Heart left ventricle (tissue), 16 donors: ENCODE results near the gene MSS51. TPM values are rescaled to one million over a fixed set of nuclear protein-coding genes. Genes with fewer than 3 reads are reported as not detected.

Experiments
- ATAC-seq, 4 donors: fragments of 200-7000 bp; cut with Tn5 transposase; one replicate each; pipeline ENCODE4 v1.9.1; 2020 to 2022; ENCODE audit warnings: moderate library complexity in 4 of 4, mild to moderate bottlenecking in 3 of 4, moderate number of reproducible peaks in 1 of 4
- DNase-seq, 5 donors: peaks; one replicate each; pipeline ENCODE4 v3.0.0-alpha.2; 2020
- H3K27ac ChIP-seq, 12 donors: fragments of 200-600 bp; sonication (generic) in 4 of 12; one replicate each; pipeline versions ENCODE4 v1.5.0 to v1.8.0; 2016 to 2022; ENCODE audit warnings: mild to moderate bottlenecking in 2 of 12
- H3K27me3 ChIP-seq, 9 donors: fragments of 200-600 bp; sonication (generic) in 2 of 9; one replicate each; pipeline versions ENCODE4 v1.5.1 to v1.8.0; 2016 to 2022; ENCODE audit warnings: mild to moderate bottlenecking in 3 of 9
- H3K36me3 ChIP-seq, 9 donors: fragments of 200-600 bp; sonication (generic) in 2 of 9; one replicate each; pipeline versions ENCODE4 v1.5.0 to v1.8.0; 2018 to 2022; ENCODE audit warnings: mild to moderate bottlenecking in 2 of 9
- H3K4me1 ChIP-seq, 12 donors: fragments of 200-600 bp; sonication (generic) in 4 of 12; one replicate each; pipeline versions ENCODE4 v1.5.0 to v1.8.0; 2016 to 2022; ENCODE audit warnings: mild to moderate bottlenecking in 3 of 12
- H3K4me3 ChIP-seq, 12 donors: fragments of 200-600 bp; sonication (generic) in 4 of 12; one replicate each; pipeline versions ENCODE4 v1.5.0 to v1.8.0; 2017 to 2022; ENCODE audit warnings: mild to moderate bottlenecking in 9 of 12, moderate library complexity in 4 of 12
- H3K9me3 ChIP-seq, 12 donors: fragments of 200-600 bp; sonication (generic) in 4 of 12; one replicate each; pipeline versions ENCODE4 v1.5.0 to v1.8.0; 2016 to 2022; ENCODE audit warnings: mild to moderate bottlenecking in 1 of 12
- CTCF ChIP-seq, 12 donors: fragments of 200-600 bp; sonication (generic) in 4 of 12; IDR thresholded peaks; one replicate each; pipeline versions ENCODE4 v1.5.0 to v1.8.0; 2018 to 2022; ENCODE audit warnings: antibody characterized with exemption in 12 of 12, mild to moderate bottlenecking in 5 of 12
- POLR2A ChIP-seq, 2 donors: fragments of 450-650 bp; IDR thresholded peaks; one replicate each; pipeline ENCODE4 v1.6.1; 2017; ENCODE audit warnings: antibody characterized with exemption in 2 of 2, mild to moderate bottlenecking in 2 of 2, moderate library complexity in 2 of 2
- WGBS, 4 donors: extraction: QIAGEN DNeasy Blood & Tissue Kit in 2 of 4; methylation state at CpG; one replicate each; pipeline versions ENCODE4 v1.1.5 to v1.1.7; 2013 to 2018; 5-methylcytosine and 5-hydroxymethylcytosine counted together
- intact Hi-C, 10 donors: fragments of 100-400 bp; cut with DNase I; formaldehyde crosslinking; loops; one replicate each; pipeline versions ENCODE4 v1.11.1 to v1.14.2; 2022
- polyA plus RNA-seq, 2 donors: library from polyadenylated mRNA; stranded (reverse); fragments of 200-250 nt; gene quantifications; one replicate each; pipeline ENCODE4 v1.2.3, GENCODE V29; 2013
- total RNA-seq, 9 donors: library from RNA; depleted of rRNA in 2 of 9; stranded (reverse); fragments of >200 nt in 2 of 9; fragmentation: NEBNext Ultra II Directional in 3 of 9; extraction: Animal tissue kit (Norgen Biotek cat#: 25700) in 3 of 9; gene quantifications; one replicate each; pipeline versions ENCODE4 v1.1.0 to v1.2.4, GENCODE V29; 2016 to 2023
- donor health status: ischemic (EF 13 %, LVEDD 7.1; RV severe dilation, severe dysfunction).
- donor health status: healthy with polysubstance abuse.
- donor health status: DM: no; HTN: yes; CAD: no.
- donor health status: DM: no; HTN: no; CAD: no.
- donor health status: ischemic (EF 25% LVEDD 6.9; RV normal size, moderate dysfunction).
- donor health status: ischemic (EF 25% LVEDD 5.7; RV mildly dilated, moderate dysfunction).
- donor health status: healthy.
- donor health status: DM: yes; HTN: yes; CAD: no.
- donor health status: ischemic (EF 35%, LVEDD 5.7; RV mildly dilated, moderate dysfunction).
- donor health status: nonischemic (EF 11% LVEDD 7.7; RV severe dilation, severe dysfunction).
- donor health status: DM: yes; HTN: yes; CAD: no.
- donor health status: PGD.
- donor health status: ischemic (EF 29% LVEDD 5.4; RV normal size, mild dysfunction).
- donor health status: nonischemic (EF 23%, LVEDD 6.1; RV moderate dilation, normal function).

Gene MSS51
- total and polyA plus RNA-seq, 11 donors, result 0.50 to 12.9 (median 5.4) TPM

- Histone ChIP-seq H3K9me3 (no peaks in the 10 kb centered on the region), H3K27me3 (no peaks in the 10 kb centered on the region), H3K4me1 (peaks cover 0 to 45% (median 27%) of the 10 kb centered on the region in 12 donors), H3K4me3 (peak overlapping the region; percentile 67 to 99 (median 89)), H3K27ac (peak overlapping the region; percentile 92 to 98 (median 95)), H3K36me3 (peaks cover 0 to 3% (median 0%) of the 10 kb centered on the region in 9 donors)
- intact Hi-C loops, result loop anchor here in 2 of 10 donors (5.0 to 10.0 kb wide), 3 partner anchors 82 to 161 kb away; partner anchors contain the start of genes PPP3CB (in 2 of the 2) and MRPS16 (in 1 of the 2)
- TF ChIP-seq CTCF (IDR thresholded peaks at IDR 0.05), result no peak
- TF ChIP-seq POLR2A (IDR thresholded peaks at IDR 0.05), result no peak
- 0 to 2% (median 1%) methylated on average over 9 of the region's 9 CpGs for WGBS, 4 donors
- peak in 3 of 4 donors; percentile 4 to 35 (median 31) for ATAC-seq
- DNase-seq, result peak in 1 of 5 donors; percentile 27
Measured at GRCh38 chr10:73413108-73413527, 20.2 kb downstream of the MSS51 start.

DNA sequence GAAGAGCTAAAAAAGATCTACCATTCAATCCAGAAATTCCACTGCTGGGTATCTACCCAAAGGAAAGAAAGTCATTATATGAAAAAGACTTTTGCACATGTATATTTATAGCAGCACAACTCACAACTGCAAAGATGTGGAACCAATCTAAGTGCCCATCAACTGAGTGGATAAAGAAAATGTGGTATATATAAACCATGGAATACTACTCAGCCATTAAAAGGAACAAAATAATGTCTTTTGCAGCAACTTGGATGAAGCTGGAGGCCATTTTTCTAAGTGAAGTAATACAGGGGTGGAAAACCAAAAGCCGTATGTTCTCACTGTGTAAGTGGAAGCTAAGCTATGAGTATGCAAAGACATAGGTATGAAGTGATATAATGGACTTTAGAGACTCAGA, 22.5 kb downstream of the MSS51 start:
- Histone ChIP-seq H3K9me3 (no peaks in the 10 kb centered on the region), H3K27me3 (no peaks in the 10 kb centered on the region), H3K27ac (no peak overlapping the region), H3K36me3 (peaks cover 0 to 17% (median 6%) of the 10 kb centered on the region in 9 donors), H3K4me1 (peaks cover 0 to 52% (median 34%) of the 10 kb centered on the region in 12 donors), H3K4me3 (no peak overlapping the region)
- ATAC-seq (no peak), DNase-seq (no peak)
- intact Hi-C loops, result loop anchor here in 2 of 10 donors (5.0 to 10.0 kb wide), 3 partner anchors 84 to 159 kb away; partner anchors contain the start of genes PPP3CB (in 2 of the 2) and MRPS16 (in 1 of the 2)
- WGBS, 4 donors, result 92 to 98% (median 96%) methylated on average over 1 of the region's 1 CpG
- TF ChIP-seq POLR2A (IDR thresholded peaks at IDR 0.05) (no peak), CTCF (IDR thresholded peaks at IDR 0.05) (no peak)

- 69 to 83% (median 77%) methylated on average over 4 of the region's 4 CpGs for whole genome bisulfite sequencing, 4 donors
- DNase-seq (no peak), ATAC-seq (no peak)
- H3K4me1 ChIP-seq, result peaks cover 0 to 55% (median 32%) of the 10 kb centered on the region in 12 donors
- H3K36me3 ChIP-seq, result peaks cover 0 to 17% (median 6%) of the 10 kb centered on the region in 9 donors
- no peaks in the 10 kb centered on the region for H3K27me3 ChIP-seq
- H3K4me3 ChIP-seq, result no peak overlapping the region
- TF ChIP-seq POLR2A (IDR thresholded peaks at IDR 0.05), result no peak
- TF ChIP-seq CTCF (IDR thresholded peaks at IDR 0.05), result no peak
- H3K9me3 ChIP-seq, result no peaks in the 10 kb centered on the region
- intact Hi-C loops, result no loop called here
- H3K27ac ChIP-seq, result no peak overlapping the region
Measured at GRCh38 chr10:73408978-73409521, 24.3 kb downstream of the MSS51 start.

DNA sequence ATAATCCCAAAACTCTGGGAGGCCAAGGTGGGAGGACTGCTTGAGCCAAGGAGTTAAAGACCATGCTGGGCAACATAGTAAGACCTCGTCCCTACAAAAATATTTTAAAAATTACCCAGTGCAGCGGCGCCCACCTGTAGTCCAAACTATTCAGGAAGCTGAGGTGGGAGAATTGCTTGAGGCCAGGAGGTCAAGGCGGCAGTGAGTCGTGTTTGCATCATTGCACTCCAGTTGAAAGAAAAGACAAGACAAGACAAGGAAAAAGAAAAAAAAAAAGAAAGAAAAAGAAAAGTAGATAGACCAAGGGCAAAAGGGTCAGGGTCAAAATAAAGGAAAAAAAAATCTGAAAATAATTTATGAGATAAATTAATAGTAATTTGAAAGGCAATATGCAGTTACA, 25.3 kb downstream of the MSS51 start:
- no peak for ATAC-seq
- intact Hi-C loops, result no loop called here
- H3K4me3 ChIP-seq, result no peak overlapping the region
- H3K36me3 ChIP-seq, result peaks cover 0 to 17% (median 6%) of the 10 kb centered on the region in 9 donors
- no peak for DNase-seq
- TF ChIP-seq POLR2A (IDR thresholded peaks at IDR 0.05), result no peak
- no peak for TF ChIP-seq CTCF (IDR thresholded peaks at IDR 0.05)
- peaks cover 0 to 61% (median 34%) of the 10 kb centered on the region in 12 donors for H3K4me1 ChIP-seq
- H3K9me3 ChIP-seq, result no peaks in the 10 kb centered on the region
- H3K27me3 ChIP-seq, result no peaks in the 10 kb centered on the region
- WGBS, 4 donors, result 85 to 96% (median 92%) methylated on average over 5 of the region's 5 CpGs
- no peak overlapping the region for H3K27ac ChIP-seq
